HG03520 (cell line): ENCODE measurements around the gene FCRL5.
"Not testable (repeated sequence)": the region's sequence is repeated elsewhere in the genome, so short reads cannot be mapped to it uniquely, and the experiment has no call there.

Experiments
- ATAC-seq: cut with Tn5 transposase; IDR thresholded peaks from one replicate; pipeline ENCODE4 v1.9.1; 2021; ENCODE audit warnings: mild to moderate bottlenecking, moderate library complexity; ENCODE audit not compliant: unreplicated experiment

The FCRL5 gene

DNA sequence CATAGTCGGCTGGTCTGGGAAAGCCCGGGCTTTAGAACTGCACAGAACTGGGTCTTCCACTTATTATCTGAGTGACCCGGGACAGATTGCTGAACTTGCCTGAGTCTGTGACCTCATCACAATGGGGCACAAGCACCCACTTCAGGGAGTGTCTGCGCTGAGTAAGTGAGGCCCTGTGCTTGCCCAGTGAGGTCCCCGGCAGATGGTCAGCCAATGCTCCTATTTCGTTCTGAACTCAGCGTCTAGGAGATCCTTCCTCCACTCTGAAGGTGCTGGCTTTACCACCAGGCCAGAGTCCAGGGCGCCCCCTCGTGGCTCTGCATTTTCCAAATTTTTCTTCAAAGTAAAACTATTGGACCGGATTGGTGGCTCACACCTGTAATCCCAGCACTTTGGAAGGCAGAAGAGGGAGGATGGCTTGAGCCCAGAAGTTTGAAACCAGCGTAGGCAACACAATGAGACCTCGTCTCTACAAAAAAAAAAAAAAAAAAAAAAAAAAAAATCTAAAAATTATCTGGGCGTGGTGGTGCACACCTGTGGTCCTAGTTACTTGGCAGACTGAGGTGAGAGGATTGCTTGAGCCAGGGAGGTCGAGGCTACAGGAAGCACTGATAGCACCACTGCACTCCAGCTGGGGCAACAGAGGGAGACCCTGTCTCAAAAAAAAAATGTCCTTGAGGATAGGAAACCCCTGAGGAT lies 61.7 kb downstream of the FCRL5 start:
- ATAC-seq: no peak

DNA sequence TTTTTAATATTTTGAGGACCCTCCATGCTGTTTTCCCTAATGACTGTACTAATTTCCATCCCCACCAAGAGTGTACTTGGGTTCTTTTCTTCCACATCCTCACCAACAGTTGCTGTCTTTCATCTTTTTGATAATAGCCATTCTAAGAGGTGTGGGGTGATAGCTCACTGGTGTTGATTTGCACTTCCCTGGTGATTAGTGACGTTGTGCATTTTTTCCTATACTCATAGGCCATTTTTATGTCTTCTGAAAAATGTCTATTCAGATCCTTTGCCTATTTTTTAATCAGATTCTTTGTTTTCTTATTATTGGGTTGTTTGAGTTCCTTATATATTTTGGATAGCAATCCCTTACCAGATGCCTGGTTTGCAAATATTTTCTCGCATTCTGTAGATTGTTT lies 64.2 kb downstream of the FCRL5 start:
- no peak for ATAC-seq

DNA sequence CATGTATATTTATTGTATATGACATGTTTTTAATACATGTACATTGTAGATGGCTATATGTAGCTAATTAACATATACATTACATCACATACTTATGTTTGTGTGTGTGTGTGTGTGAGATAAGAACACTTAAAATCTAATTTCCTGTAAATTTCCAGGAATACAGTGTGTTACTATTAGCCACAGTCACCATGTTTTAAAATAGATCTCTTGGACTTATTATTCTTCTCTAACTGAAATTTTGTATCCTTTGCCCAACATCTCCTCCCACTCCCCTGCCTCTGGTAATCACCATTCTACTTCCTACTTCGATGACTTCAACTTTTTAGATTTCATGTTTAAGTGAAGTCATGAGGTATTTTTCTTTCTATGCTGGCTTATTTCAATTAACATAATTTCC lies 64.8 kb downstream of the FCRL5 start:
- no peak for ATAC-seq

DNA sequence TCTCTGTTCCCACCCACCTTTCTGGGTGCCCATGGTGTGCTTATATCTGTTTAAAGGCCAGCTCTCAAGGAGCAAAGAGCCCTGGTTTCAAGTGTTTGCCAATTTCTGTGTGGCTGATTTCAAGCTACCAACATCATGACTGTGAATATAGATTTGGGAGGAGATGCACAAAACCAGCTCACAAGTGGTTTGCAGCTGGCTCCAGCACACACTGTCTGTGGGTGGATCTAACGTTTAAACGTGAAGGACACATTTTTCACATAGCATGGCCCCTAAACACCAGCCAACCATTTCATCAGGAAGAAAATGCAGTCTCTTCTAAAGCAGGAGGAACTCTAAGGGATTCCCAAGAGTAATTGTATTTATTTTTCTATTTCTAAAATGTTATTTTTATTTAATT lies 65.2 kb downstream of the FCRL5 start:
- ATAC-seq: no peak

DNA sequence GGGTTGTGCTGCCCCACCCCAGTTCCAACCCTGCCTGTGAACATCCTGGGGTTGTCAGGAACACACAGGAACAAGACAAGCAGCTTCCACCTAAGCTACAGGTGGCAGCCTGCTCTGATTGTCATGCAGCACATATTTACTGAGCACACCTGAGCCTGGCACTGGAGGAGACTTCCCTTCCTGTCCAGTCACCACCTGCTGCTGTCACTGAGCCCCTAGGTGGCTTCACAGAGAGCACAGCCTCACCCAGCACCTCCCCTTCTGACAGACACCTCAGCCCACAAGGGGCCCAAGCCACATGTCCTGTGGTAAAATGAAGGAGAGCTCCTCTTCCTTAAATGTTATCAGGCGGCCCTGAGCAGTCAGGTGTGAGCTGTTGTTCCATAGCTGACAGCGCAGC lies 65.9 kb downstream of the FCRL5 start:
- not testable (repeated sequence) for ATAC-seq

DNA sequence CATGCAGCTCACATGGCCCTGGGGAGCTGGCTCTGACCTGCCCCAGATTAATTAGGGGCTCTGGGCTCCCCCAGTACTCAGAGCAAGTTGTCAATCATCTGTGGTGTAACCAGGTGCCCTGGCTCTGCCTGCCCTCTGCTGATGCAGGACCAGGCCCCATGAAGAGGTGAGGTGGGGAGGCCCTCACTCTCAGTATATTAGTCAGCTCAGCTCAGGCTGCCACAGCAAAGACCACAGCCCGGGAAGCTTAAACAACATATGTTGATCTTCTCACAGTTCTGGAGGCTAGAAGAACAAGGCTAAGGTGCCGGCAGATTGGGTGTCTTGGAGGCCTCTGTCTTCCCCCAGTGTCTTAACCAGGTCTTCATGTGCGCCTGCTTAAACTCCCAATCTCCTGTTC lies 66.5 kb downstream of the FCRL5 start:
- no peak for ATAC-seq

DNA sequence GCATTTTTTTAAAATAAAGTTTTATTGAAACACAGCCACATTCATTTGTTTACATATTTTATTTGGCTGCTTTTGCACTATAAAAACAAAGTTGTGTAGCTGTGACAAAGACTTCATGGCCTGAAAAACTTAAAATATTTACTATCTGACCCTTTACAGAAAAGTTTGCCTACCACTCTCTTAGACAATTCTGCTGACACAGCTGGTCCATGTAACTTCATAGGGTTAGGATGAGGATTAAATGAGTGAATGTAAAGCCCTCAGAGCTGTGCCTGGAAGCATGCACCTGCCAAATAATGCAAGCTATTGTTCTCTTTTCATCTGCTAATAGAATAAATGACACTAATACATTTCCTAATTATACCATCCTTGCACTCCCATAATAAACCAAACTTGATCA lies 67.7 kb downstream of the FCRL5 start:
- no peak for ATAC-seq

DNA sequence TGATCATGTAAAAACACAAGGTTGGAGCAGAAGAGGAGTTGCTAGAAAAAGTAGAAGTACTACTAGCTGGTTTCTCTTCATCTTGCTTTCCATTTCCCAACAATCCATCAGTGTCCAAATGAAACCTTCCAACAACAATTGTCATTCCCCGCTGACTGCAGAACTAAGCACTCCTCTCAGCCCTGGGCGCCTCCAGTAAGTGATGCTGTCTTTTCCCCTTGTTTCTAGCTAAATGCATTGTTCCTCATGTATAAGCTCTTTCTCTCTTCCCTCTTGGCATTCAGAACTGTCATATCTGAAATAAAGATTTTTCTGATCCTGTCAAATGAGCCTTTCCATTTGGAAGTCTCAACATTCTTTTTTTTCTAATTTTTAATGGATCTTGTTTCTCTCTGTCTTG lies 68.7 kb downstream of the FCRL5 start:
- ATAC-seq: no peak

DNA sequence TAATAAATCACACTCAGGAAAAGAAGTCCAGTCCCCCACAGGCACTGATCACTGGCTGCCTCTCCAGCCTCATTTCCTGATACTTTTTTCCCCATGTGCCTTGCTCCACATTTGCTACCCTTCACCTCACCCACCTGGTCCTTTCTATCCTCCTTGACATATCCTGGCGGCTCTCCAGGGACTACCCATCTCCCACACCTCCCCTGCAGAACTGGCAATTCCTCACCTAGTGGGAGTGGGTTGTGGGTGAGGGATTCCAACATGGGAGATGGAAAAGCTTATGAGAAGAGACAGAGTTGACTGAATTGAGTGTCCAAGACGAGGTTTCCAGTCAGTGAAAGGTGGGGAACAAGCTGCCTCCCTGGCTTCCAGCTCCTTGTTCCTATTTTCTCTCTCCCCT lies 69.6 kb downstream of the FCRL5 start:
- ATAC-seq: no peak

DNA sequence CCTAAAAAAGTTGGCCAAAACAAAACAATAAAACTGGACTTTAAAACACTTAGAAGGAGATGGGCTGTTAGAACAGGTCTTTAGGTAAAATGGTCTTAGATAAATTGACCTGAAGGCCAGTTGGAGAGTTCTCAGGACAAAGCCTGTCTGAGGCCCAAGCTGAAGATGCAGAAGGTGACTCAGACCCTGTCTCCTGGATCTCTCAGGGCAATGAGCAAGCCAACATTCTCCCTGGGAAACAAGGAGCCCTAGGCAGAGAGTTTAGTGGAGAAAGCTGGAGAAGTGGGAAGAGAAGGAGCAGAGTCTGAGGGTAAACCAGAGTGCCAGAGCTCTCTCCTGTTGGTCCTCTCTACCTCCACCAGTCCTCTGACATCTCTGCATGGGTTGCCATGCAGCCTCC lies 70.1 kb downstream of the FCRL5 start:
- no peak for ATAC-seq

DNA sequence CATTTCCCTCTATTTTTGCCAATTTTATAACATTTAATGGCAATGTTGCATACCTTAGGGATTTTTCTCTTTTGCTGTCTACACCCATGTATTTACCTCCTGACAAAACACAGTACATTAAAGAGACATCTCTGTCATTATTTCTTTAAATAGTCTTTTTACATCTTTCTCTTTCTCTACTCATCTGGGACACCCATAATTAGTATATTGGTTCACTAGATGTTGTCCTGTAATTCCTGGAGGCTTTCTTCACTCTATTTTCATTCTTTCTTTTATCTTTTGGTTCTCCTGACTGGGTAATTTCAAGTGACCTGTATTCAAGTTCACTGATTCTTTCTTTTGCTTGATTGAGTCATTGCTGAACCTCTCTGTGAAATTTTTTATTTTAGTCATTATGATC lies 74.3 kb downstream of the FCRL5 start:
- ATAC-seq: no peak

DNA sequence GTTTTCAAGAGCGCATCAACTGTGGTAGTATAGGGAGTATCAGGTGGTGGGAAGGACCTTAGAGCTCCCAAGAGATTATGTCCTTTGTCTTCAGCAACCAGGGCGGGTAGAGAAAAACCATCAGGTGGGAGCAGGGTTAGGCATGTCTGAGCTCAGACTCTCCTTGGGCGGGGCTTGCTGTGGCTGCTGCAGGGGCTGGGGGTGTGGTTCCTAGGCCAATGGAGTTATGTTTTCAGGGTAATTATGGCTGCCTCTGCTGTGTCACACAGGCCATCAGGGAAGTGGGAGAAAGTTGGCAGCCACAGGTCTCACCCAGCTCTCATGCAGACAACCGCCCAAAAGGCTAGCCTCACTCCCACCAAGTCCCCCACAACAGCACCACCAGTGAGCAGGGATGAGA lies 74.9 kb downstream of the FCRL5 start:
- ATAC-seq: no peak

DNA sequence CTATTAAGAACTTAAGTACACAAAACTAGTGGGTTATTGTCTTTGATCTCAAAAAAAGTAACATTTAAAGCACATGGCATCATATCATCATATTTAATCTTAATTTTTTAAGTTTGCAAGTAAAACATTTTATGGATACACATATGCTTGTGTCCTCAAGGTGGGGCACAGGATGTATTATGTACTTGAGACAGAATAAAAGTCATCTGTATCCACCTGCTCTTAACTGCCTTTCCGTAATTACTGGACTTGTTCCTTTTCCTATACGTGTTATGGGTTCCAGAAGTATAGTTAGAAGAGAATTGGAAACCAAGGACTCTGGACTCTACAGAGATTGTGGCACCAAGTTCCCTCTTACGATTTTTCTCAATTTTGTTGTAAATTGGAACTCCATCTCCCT lies 79.4 kb downstream of the FCRL5 start:
- no peak for ATAC-seq

DNA sequence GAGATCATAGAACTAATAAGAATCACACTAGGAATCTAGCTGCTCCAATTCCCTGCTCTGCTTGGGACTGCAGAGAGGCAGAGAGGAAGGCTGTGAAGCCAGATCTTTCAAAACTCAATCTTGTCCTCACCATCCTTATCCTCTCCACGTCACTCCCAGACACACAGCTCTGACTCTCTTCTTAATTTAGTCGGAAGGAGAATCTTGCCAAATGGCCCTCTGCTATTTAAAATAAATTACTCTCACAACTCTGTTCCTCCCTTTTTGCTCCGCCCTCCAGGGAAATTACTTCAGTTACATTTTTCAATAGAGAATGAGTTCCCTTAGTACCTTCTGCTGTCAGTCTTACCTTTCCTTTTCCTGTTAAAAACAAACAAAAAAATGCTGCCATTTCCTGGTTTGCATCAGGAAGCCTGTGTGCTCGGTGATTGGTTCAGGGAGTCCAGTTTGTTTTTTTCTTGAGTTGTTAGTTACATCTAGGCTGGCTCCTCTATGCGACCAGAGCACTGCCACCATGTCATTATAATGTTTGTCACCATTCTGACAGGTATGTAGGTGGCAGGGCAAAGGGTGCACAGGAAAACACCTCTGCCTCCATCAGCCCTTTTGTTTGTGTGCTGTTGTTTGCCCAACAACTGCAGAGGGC lies 80.1 kb downstream of the FCRL5 start:
- ATAC-seq: no peak

DNA sequence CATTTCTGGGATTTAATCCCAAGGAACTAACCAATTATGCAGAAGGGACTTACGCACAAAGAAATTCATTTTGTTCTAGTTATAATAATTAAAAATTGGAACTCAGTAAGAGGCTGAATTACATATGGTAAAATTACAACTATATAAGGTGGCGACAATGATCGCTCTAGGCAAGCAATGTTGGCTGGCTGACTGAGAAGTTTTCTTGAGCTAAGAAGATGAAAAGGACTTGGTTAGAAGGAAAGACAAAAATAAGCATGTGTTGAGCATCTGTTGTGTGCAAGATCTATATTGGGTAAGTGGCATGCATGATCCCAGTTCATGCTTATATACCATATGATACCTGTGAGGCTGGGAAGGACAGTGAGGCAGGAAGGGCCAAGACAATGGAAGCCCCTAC lies 80.8 kb downstream of the FCRL5 start:
- no peak for ATAC-seq

DNA sequence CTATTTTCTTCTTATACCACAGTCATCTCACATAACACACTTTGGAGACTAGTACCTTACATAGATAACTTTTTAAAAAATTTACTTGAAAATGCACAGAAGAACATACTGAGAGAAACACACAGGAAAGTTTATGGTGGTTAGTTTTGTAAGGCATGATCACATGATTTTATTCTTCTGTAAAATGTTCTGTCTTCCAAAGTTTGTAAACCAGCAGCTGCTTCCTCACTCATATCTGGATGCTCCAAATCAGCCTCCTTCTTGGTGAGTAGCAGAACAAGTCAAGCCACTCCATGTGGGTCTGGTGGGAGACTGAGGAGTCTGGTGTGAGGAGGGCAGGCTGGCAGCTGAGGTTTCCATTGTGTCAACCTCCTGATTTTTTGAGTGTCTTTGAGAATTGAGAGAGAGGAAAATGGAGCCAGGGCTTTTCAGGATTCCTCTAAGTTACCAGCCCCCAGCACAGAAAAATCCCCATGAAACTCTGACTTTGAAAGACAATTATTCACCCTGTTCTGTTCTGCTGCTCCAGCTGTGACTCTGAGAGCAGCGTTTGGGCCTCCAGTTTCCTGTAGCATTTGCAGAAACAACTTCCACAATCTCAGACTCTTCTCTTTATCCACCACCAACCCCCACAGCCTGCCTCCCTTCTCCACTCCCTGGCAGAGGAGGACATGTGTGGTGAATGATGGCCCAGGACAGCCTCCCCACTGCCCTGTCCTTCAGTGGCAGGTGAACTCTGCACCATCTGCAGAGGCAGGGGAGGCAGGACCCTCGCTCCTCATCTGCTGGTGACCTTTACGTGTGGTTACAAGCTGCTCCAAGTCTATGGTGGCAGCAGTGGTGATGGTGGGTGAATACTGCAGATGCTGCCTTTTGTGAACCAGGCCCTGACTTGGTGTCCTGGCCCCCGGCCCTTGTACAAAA lies 82.3 kb downstream of the FCRL5 start:
- ATAC-seq: no peak

DNA sequence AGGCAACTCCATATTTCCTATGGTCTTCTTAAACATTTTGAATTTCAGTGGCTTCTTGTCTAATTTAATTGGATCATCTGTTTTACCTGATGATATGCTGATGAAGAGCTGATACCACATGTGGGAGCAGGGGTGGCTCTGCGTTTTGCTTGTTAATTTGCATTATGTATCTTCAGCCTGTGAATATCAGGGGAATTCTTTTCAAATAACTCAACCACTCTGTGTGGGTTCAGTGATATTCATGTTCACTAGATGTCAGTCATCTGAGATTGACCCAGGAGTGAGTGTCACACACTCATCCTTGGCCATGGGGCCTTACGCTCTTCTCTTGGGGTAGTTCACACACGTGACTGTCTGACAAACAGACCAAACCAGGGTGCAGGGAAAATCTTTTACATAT lies 83.0 kb downstream of the FCRL5 start:
- no peak for ATAC-seq

DNA sequence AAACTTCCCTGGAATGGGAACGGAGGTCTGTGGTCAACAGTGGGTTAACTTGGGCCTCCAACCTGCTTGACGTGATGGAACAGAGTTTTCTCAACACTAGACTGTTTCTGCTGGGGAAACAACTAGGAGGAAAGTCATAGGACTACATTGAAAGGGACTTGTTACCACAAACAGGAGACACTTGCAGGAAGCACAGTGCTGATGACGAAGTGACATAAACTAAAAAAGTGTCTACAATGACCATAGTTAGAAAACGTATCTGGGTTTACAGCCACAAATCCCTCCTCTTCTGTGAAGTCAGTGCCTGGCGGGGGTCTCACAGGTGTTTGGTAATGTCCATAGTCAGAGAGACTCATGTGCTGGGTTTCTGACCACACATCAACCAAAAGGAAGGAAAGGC lies 86.3 kb downstream of the FCRL5 start:
- no peak for ATAC-seq
